Stimulated activated CD4-positive, alpha-beta T cell treated with anti-CD3 and anti-CD28 coated beads, Interleukin-15, amount 100 ng/mL, for 1 hour (primary cell): ENCODE data around the gene NAV1.
"Not testable (repeated sequence)": the region's sequence is repeated elsewhere in the genome, so short reads cannot be mapped to it uniquely, and the experiment has no call there.

ENCODE experiments used
- DNase-seq, 2 donors: peaks; one replicate each; pipeline ENCODE4 v3.0.0-alpha.2; 2020; ENCODE audit warnings: low read depth in 1 of 2, low spot score in 1 of 2

NAV1 gene

GRCh38 chr1:201538612-201539551, at the start of gene NAV1:
TSS of gene NAV1 (plus strand) at chr1:201539127. CDS start at chr1:201622885, 83,758 bp downstream.
- no peak for DNase-seq

GRCh38 chr1:201489643-201490261, 49.2 kb upstream of the NAV1 start:
- DNase-seq, result no peak

GRCh38 chr1:201490708-201491131, 48.2 kb upstream of the NAV1 start:
- DNase-seq, result no peak

GRCh38 chr1:201491896-201492511, 46.9 kb upstream of the NAV1 start:
- no peak for DNase-seq

GRCh38 chr1:201493026-201493656, 45.8 kb upstream of the NAV1 start:
- DNase-seq, result not testable (repeated sequence)

GRCh38 chr1:201493757-201494617, 44.9 kb upstream of the NAV1 start:
- DNase-seq, result no peak

- DNase-seq, result no peak
These were observed 43.2 kb upstream of the NAV1 start for GRCh38 chr1:201495551-201496295.

- no peak for DNase-seq
These were observed 42.6 kb upstream of the NAV1 start for GRCh38 chr1:201496296-201496690.

- DNase-seq, result no peak
These were observed 40.9 kb upstream of the NAV1 start for GRCh38 chr1:201497935-201498509.

- DNase-seq, result no peak
These were observed 40.3 kb upstream of the NAV1 start for GRCh38 chr1:201498621-201499020.

- DNase-seq, result no peak
These were observed 39.7 kb upstream of the NAV1 start for GRCh38 chr1:201499191-201499590.

- no peak for DNase-seq
These were observed 38.9 kb upstream of the NAV1 start for GRCh38 chr1:201499795-201500669.

- no peak for DNase-seq
These were observed 38.2 kb upstream of the NAV1 start for GRCh38 chr1:201500670-201501120.

GRCh38 chr1:201501144-201501543, 37.8 kb upstream of the NAV1 start:
- DNase-seq, result no peak

GRCh38 chr1:201501812-201502510, 37.0 kb upstream of the NAV1 start:
- no peak for DNase-seq

GRCh38 chr1:201502511-201502857, 36.4 kb upstream of the NAV1 start:
- DNase-seq, result no peak

GRCh38 chr1:201503397-201504176, 35.3 kb upstream of the NAV1 start:
- no peak for DNase-seq
